GM23338 (cell line): ENCODE data around the gene TMEM163. TPM values are rescaled to one million over a fixed set of nuclear protein-coding genes. Genes with fewer than 3 reads are reported as not detected.

Source experiments
- CREB1 ChIP-seq: fragments of 250-450 bp; sonication (Bioruptor Pico); IDR thresholded peaks from 2 replicates; pipeline ENCODE4 v1.5.0; 2020; ENCODE audit warnings: low read depth, mild to moderate bottlenecking, moderate library complexity
- CTCF ChIP-seq, 2 experiments: fragments of 200-600 bp in 1 of 2; sonication (generic) in 1 of 2; conservative IDR thresholded peaks; 2 replicates each; pipeline versions ENCODE4 v1.5.1 to v1.6.1; 2016 to 2017; ENCODE audit warnings: antibody characterized with exemption in 2 of 2, low read depth in 2 of 2, mild to moderate bottlenecking in 2 of 2, moderate library complexity in 1 of 2
- ETS1 ChIP-seq: IDR thresholded peaks from 2 replicates; pipeline ENCODE4 v1.6.1; 2016; ENCODE audit warnings: antibody characterized with exemption
- EZH2 ChIP-seq: fragments of 200-600 bp; sonication (generic); IDR thresholded peaks from one replicate; pipeline ENCODE4 v1.8.0; 2017; ENCODE audit warnings: antibody characterized with exemption, mild to moderate bottlenecking, low read depth; ENCODE audit not compliant: unreplicated experiment
- EZH2phosphoT487 ChIP-seq: fragments of 200-600 bp; sonication (generic); IDR thresholded peaks from one replicate; pipeline ENCODE4 v1.8.1; 2018; ENCODE audit warnings: antibody characterized with exemption; ENCODE audit not compliant: unreplicated experiment
- NANOG ChIP-seq: IDR thresholded peaks from 2 replicates; pipeline ENCODE4 v1.6.1; 2016; ENCODE audit warnings: antibody characterized with exemption, borderline replicate concordance
- ZNF114 ChIP-seq: fragments of 250-450 bp; sonication (Bioruptor Pico); IDR thresholded peaks from 2 replicates; pipeline ENCODE4 v1.5.0; 2020; ENCODE audit warnings: mild to moderate bottlenecking, moderate library complexity
- ZNF331 ChIP-seq: fragments of 250-450 bp; sonication (Bioruptor Pico); IDR thresholded peaks from 2 replicates; pipeline ENCODE4 v1.5.0; 2020; ENCODE audit warnings: low read depth, mild to moderate bottlenecking, moderate library complexity
- ZNF462 ChIP-seq: fragments of 250-450 bp; sonication (Bioruptor Pico); IDR thresholded peaks from 2 replicates; pipeline ENCODE4 v1.5.0; 2020; ENCODE audit warnings: mild to moderate bottlenecking, moderate library complexity
- polyA plus RNA-seq: library from polyadenylated mRNA; unstranded; fragments of >200 nt; fragmentation: Nextera tagmentation; extraction: Ambion mirVana; gene quantifications from 2 replicates; pipeline ENCODE4 v1.2.1, GENCODE V29; 2016
- total RNA-seq: library from RNA; depleted of rRNA; stranded (reverse); fragments of >200 nt; shearing (Covaris generic); gene quantifications from 2 replicates; pipeline ENCODE4 v1.2.3, GENCODE V29; 2014

TMEM163 gene
- total and polyA plus RNA-seq, 2 experiments from 2014 or later, result 1.1 to 1.8 TPM

GRCh38 chr2:134482766-134483340, 235.9 kb downstream of the TMEM163 start (continued):
- no peak for TF ChIP-seq ZNF462 (CRISPR knock-in tag)
- TF ChIP-seq EZH2, result no peak
- no peak for TF ChIP-seq ETS1
- no peak for TF ChIP-seq ZNF114
- TF ChIP-seq CTCF (conservative IDR thresholded peaks at IDR 0.05; ENCODE audit: low read depth in 2 of 2), result no peak
- no peak for TF ChIP-seq ZNF331
- no peak for TF ChIP-seq EZH2phosphoT487
- TF ChIP-seq CREB1 (CRISPR knock-in tag), result no peak
- no peak for TF ChIP-seq NANOG
